CD14-positive monocyte (primary cell): ENCODE data around the gene NSMCE3. TPM values are rescaled to one million over a fixed set of nuclear protein-coding genes. Genes with fewer than 3 reads are reported as not detected.

Experiments used
- DNase-seq, 3 donors: peaks; one replicate each; pipeline ENCODE4 v3.0.0-alpha.2; 2011 to 2022
- H2AFZ ChIP-seq: 2 replicates; pipeline ENCODE4 v1.6.0; 2012; ENCODE audit warnings: mild to moderate bottlenecking, low read depth, low read length, inconsistent platforms; ENCODE audit not compliant: insufficient read depth, poor library complexity, severe bottlenecking
- H3K27ac ChIP-seq, 2 donors: 1 replicate in 1 of 2; 2 replicates in 1 of 2; pipeline ENCODE4 v1.5.1; 2012 to 2013; ENCODE audit warnings: low read length in 2 of 2, control low read depth in 1 of 2, inconsistent platforms in 1 of 2, low read depth in 1 of 2, mild to moderate bottlenecking in 1 of 2
- H3K27me3 ChIP-seq, 2 donors: one replicate each; pipeline versions ENCODE4 v1.6.0 to v1.6.1; 2011 to 2013; ENCODE audit warnings: low read length in 2 of 2; ENCODE audit not compliant: control insufficient read depth in 2 of 2, insufficient read depth in 2 of 2
- H3K36me3 ChIP-seq, 2 donors: replicated peaks in 1 of 2; 1 replicate in 1 of 2; 2 replicates in 1 of 2; pipeline versions ENCODE4 v1.5.1 to v1.6.1; 2012 to 2013; ENCODE audit warnings: low read length in 2 of 2, control low read depth in 1 of 2, inconsistent platforms in 1 of 2, mild to moderate bottlenecking in 1 of 2; ENCODE audit not compliant: insufficient read depth in 2 of 2, control insufficient read depth in 1 of 2
- H3K4me1 ChIP-seq, 2 donors: 1 replicate in 1 of 2; 2 replicates in 1 of 2; pipeline versions ENCODE4 v1.5.1 to v1.6.1; 2012 to 2013; ENCODE audit warnings: low read length in 2 of 2, control low read depth in 1 of 2, inconsistent platforms in 1 of 2, mild to moderate bottlenecking in 1 of 2, moderate library complexity in 1 of 2; ENCODE audit not compliant: insufficient read depth in 2 of 2, control insufficient read depth in 1 of 2
- H3K4me2 ChIP-seq: replicated peaks from 2 replicates; pipeline ENCODE3; 2012; ENCODE audit warnings: low read length, moderate library complexity, mild to moderate bottlenecking; ENCODE audit not compliant: poor library complexity, severe bottlenecking; ENCODE audit errors: extremely low read depth
- H3K4me3 ChIP-seq, 3 experiments: fragments of 200-600 bp in 1 of 3; sonication (generic) in 1 of 3; replicated peaks in 1 of 3; 1 replicate in 2 of 3; 2 replicates in 1 of 3; pipeline ENCODE4 v1.5.1; 2011 to 2013; ENCODE audit warnings: low read length in 3 of 3, mild to moderate bottlenecking in 3 of 3, control low read depth in 2 of 3, low read depth in 2 of 3, inconsistent platforms in 1 of 3, moderate library complexity in 1 of 3
- H3K79me2 ChIP-seq: 2 replicates; pipeline ENCODE4 v1.6.0; 2012; ENCODE audit warnings: mild to moderate bottlenecking, control low read depth, inconsistent platforms, low read length, moderate library complexity; ENCODE audit not compliant: insufficient read depth
- H3K9ac ChIP-seq: 2 replicates; pipeline ENCODE4 v1.6.0; 2017; ENCODE audit warnings: low read length, mild to moderate bottlenecking; ENCODE audit not compliant: insufficient read depth, poor library complexity, severe bottlenecking
- H3K9me3 ChIP-seq, 2 donors: replicated peaks in 1 of 2; 1 replicate in 1 of 2; 2 replicates in 1 of 2; pipeline versions ENCODE4 v1.5.1 to v1.6.1; 2012 to 2013; ENCODE audit warnings: low read length in 2 of 2, control low read depth in 1 of 2; ENCODE audit not compliant: control insufficient read depth in 1 of 2, insufficient read depth in 1 of 2
- H4K20me1 ChIP-seq: 2 replicates; pipeline ENCODE4 v1.6.0; 2012; ENCODE audit warnings: mild to moderate bottlenecking, low read length, control low read depth, moderate library complexity; ENCODE audit not compliant: insufficient read depth
- H3K27ac Mint-ChIP-seq, 7 donors: one replicate each; pipeline ENCODE4 v1.8.0; 2020; ENCODE audit warnings: mild to moderate bottlenecking in 7 of 7, mixed read lengths in 7 of 7, moderate library complexity in 6 of 7, inconsistent platforms in 2 of 7
- H3K27me3 Mint-ChIP-seq, 3 donors: one replicate each; pipeline ENCODE4 v1.8.0; 2021 to 2022; ENCODE audit warnings: low read depth in 3 of 3, mild to moderate bottlenecking in 3 of 3, mixed read lengths in 3 of 3, moderate library complexity in 3 of 3, inconsistent platforms in 1 of 3
- H3K36me3 Mint-ChIP-seq, 2 donors: one replicate each; pipeline ENCODE4 v1.8.0; 2020; ENCODE audit warnings: mixed read lengths in 2 of 2, inconsistent platforms in 1 of 2, mild to moderate bottlenecking in 1 of 2
- H3K4me1 Mint-ChIP-seq: one replicate; pipeline ENCODE4 v1.8.0; 2020; ENCODE audit warnings: mild to moderate bottlenecking, mixed read lengths
- H3K4me3 Mint-ChIP-seq, 2 donors: one replicate each; pipeline ENCODE4 v1.8.0; 2020; ENCODE audit warnings: mild to moderate bottlenecking in 2 of 2, mixed read lengths in 2 of 2, moderate library complexity in 1 of 2
- H3K9me3 Mint-ChIP-seq, 7 donors: one replicate each; pipeline ENCODE4 v1.8.0; 2020 to 2022; ENCODE audit warnings: mixed read lengths in 7 of 7, mild to moderate bottlenecking in 6 of 7, moderate library complexity in 6 of 7, inconsistent platforms in 2 of 7
- CTCF ChIP-seq: fragments of 200-600 bp; IDR thresholded peaks from one replicate; pipeline ENCODE4 v1.8.0; 2022; ENCODE audit warnings: antibody characterized with exemption, mild to moderate bottlenecking
- WGBS: methylation state at CpG from one replicate; pipeline ENCODE4 v1.1.5; 2013; ENCODE audit warnings: missing lambda C conversion rate; ENCODE audit not compliant: insufficient coverage; 5-methylcytosine and 5-hydroxymethylcytosine counted together
- intact Hi-C, 2 donors: fragments of 100-400 bp; cut with micrococcal nuclease; formaldehyde crosslinking; loops; one replicate each; pipeline versions ENCODE4 v1.15.0 to v1.15.1; 2023
- polyA plus RNA-seq, 3 donors: library from polyadenylated mRNA; depleted of rRNA in 1 of 3; unstranded in 2 of 3; stranded (reverse) in 1 of 3; fragments of 300-500 nt in 2 of 3; fragments of >200 nt in 1 of 3; fragmentation: Illumina TruSeq in 2 of 3; gene quantifications; 1 replicate in 2 of 3; 2 replicates in 1 of 3; pipeline ENCODE4 v1.2.3, GENCODE V29; 2012 to 2021

The NSMCE3 gene
- polyA plus RNA-seq, 3 donors: 5.9 to 9.0 (median 7.5) TPM

GRCh38 chr15:29283381-29283780 lies 13.8 kb upstream of the NSMCE3 start:
- no peak overlapping the region for H3K4me2 ChIP-seq
- Mint-ChIP-seq H3K27ac (no peak overlapping the region), H3K27me3 (peaks cover 6 to 15% (median 9%) of the 10 kb centered on the region in 3 donors), H3K36me3 (no peaks in the 10 kb centered on the region), H3K9me3 (peaks cover 1 to 10% (median 2%) of the 10 kb centered on the region in 7 donors), H3K4me3 (no peak overlapping the region), H3K4me1 (no peaks in the 10 kb centered on the region)
- no peaks in the 10 kb centered on the region for H4K20me1 ChIP-seq
- WGBS: no CpG with 5 or more reads among the region's 1 CpG
- no peak overlapping the region for H2AFZ ChIP-seq
- no peaks in the 10 kb centered on the region for H3K9me3 ChIP-seq
- no peak overlapping the region for H3K9ac ChIP-seq
- H3K27me3 ChIP-seq: peaks cover 2 to 3% of the 10 kb centered on the region in 2 donors
- H3K36me3 ChIP-seq: no peaks in the 10 kb centered on the region
- no peaks in the 10 kb centered on the region for H3K4me1 ChIP-seq
- no peak for TF ChIP-seq CTCF
- H3K79me2 ChIP-seq: no peaks in the 10 kb centered on the region
- H3K27ac ChIP-seq: no peak overlapping the region
- H3K4me3 ChIP-seq: no peak overlapping the region
- DNase-seq: no peak
- intact Hi-C loops: no loop called here

GRCh38 chr15:29280514-29280913 lies 10.9 kb upstream of the NSMCE3 start:
- Histone ChIP-seq H3K9me3 (no peaks in the 10 kb centered on the region), H3K9ac (no peak overlapping the region), H3K27ac (no peak overlapping the region), H3K4me2 (no peak overlapping the region), H3K4me1 (no peaks in the 10 kb centered on the region), H3K79me2 (no peaks in the 10 kb centered on the region), H3K36me3 (no peaks in the 10 kb centered on the region), H2AFZ (no peak overlapping the region), H3K4me3 (no peak overlapping the region), H4K20me1 (no peaks in the 10 kb centered on the region), H3K27me3 (peaks cover 3% of the 10 kb centered on the region in 2 donors)
- no peak for TF ChIP-seq CTCF
- intact Hi-C loops: no loop called here
- no peak overlapping the region for H3K27ac Mint-ChIP-seq
- no peaks in the 10 kb centered on the region for H3K4me1 Mint-ChIP-seq
- WGBS: 41% methylated on average over 4 of the region's 7 CpGs
- no peak for DNase-seq
- H3K4me3 Mint-ChIP-seq: no peak overlapping the region
- H3K9me3 Mint-ChIP-seq: peaks cover 1 to 8% (median 3%) of the 10 kb centered on the region in 7 donors
- H3K36me3 Mint-ChIP-seq: no peaks in the 10 kb centered on the region
- peaks cover 7 to 20% (median 8%) of the 10 kb centered on the region in 3 donors for H3K27me3 Mint-ChIP-seq
